GM21390 (cell line): Measurements from ENCODE around the gene PAX7.

Experiments
- ATAC-seq: cut with Tn5 transposase; IDR thresholded peaks from one replicate; pipeline ENCODE4 v1.9.1; 2021; ENCODE audit not compliant: unreplicated experiment

The PAX7 gene

DNA sequence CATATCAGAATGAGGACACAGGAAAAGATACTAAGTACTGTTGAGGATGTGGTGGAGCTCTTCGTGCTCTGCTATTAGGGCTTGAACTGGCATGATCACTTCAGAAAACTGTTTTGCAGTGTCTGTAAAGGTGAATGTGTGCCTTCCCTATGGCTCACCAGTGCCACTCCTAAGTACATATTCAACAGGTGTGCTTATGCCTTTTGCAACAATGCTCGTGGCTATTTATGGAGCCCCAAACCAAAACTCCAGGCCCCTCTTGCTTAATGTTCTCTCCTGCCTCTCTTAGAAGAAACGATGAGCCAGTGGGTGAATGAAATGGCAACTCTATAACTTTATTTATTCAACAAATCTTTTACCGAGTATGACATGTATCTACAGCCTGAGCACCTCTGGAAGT is 158.6 kb downstream of the PAX7 start:
- no peak for ATAC-seq

DNA sequence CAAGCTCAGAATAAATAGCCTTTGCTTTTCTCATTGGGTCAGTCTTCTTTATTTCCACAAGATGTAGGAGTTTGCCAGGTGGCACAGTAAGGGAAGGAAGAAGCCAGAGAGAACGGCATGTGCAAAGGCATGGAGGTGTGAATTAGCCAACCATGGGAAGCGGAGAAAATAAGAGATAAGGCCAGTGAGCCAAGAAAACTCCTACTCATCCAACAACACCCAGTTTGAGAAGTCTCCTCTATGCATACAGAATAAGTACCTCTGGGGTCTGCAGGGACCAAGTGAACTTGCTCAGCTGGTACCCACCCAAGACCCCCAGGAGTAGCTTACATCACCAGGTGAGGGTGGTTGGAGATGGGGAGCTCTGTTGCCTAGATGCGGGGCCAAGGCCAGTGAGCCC is 162.1 kb downstream of the PAX7 start:
- no peak for ATAC-seq

GRCh38 chr1:18793164-18793563 is 162.5 kb downstream of the PAX7 start:
- no peak for ATAC-seq

- ATAC-seq, result no peak
These were observed 163.4 kb downstream of the PAX7 start for GRCh38 chr1:18794051-18794450.

DNA sequence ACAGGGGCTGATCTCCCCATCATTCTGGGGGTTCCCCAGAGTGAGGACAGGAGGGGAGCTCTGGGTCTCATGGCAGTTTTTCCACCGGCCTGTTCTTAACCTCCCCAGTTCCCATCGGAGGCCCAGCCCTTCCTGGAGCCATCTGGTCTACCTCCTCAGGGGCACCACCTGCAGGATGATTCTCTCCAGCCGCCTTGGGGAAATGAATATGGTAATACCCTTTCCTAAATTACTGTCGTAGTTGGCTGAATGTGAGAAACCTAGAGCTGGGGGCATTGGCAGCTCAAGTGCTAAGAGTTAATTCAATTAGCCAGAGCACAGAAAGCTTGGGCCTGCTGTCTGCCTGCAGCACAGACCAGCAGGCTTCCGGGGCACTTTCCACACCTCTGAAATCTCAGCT is 163.9 kb downstream of the PAX7 start:
- ATAC-seq, result no peak

GRCh38 chr1:18795002-18795689 is 164.5 kb downstream of the PAX7 start:
- no peak for ATAC-seq

- no peak for ATAC-seq
These were observed 166.3 kb downstream of the PAX7 start for GRCh38 chr1:18796950-18797349.
